H9 (cell line): ENCODE data around the gene UBAP1. TPM values are rescaled to one million over a fixed set of nuclear protein-coding genes. Genes with fewer than 3 reads are reported as not detected.
"Not testable (repeated sequence)": the region's sequence is repeated elsewhere in the genome, so short reads cannot be mapped to it uniquely, and the experiment has no call there.

Experiments used
- DNase-seq: peaks from one replicate; pipeline ENCODE4 v3.0.0-alpha.2; 2017
- H2AFZ ChIP-seq: one replicate; pipeline ENCODE4 v1.6.1; 2013; ENCODE audit warnings: mild to moderate bottlenecking, low read length, control low read depth, moderate library complexity
- H2AK5ac ChIP-seq: 2 replicates; pipeline ENCODE4 v1.6.1; 2013; ENCODE audit warnings: low read length, control low read depth, mixed read lengths; ENCODE audit not compliant: insufficient read length
- H2BK120ac ChIP-seq: one replicate; pipeline ENCODE4 v1.6.1; 2013; ENCODE audit warnings: low read depth, mild to moderate bottlenecking, low read length, control low read depth, inconsistent platforms; ENCODE audit not compliant: poor library complexity, severe bottlenecking
- H2BK12ac ChIP-seq: 2 replicates; pipeline ENCODE4 v1.6.1; 2013; ENCODE audit warnings: low read length, control low read depth, mixed read lengths, low read depth; ENCODE audit not compliant: insufficient read length
- H2BK15ac ChIP-seq: 2 replicates; pipeline ENCODE4 v1.6.1; 2013; ENCODE audit warnings: low read depth, low read length, control low read depth
- H2BK20ac ChIP-seq: one replicate; pipeline ENCODE4 v1.6.1; 2013; ENCODE audit warnings: low read depth, mild to moderate bottlenecking, low read length, control low read depth, inconsistent platforms; ENCODE audit not compliant: poor library complexity, severe bottlenecking
- H2BK5ac ChIP-seq: 2 replicates; pipeline ENCODE4 v1.6.1; 2013; ENCODE audit warnings: low read length, control low read depth, mixed read lengths; ENCODE audit not compliant: insufficient read length
- H3K14ac ChIP-seq: 2 replicates; pipeline ENCODE4 v1.6.1; 2013; ENCODE audit warnings: low read length, control low read depth; ENCODE audit not compliant: insufficient read depth
- H3K18ac ChIP-seq: 2 replicates; pipeline ENCODE4 v1.6.1; 2013; ENCODE audit warnings: low read depth, mild to moderate bottlenecking, mixed read lengths, low read length, control low read depth; ENCODE audit not compliant: insufficient read length
- H3K23ac ChIP-seq: 2 replicates; pipeline ENCODE4 v1.6.1; 2013; ENCODE audit warnings: low read length, control low read depth, mixed read lengths, low read depth; ENCODE audit not compliant: insufficient read length
- H3K23me2 ChIP-seq: 2 replicates; pipeline ENCODE4 v1.6.1; 2013; ENCODE audit warnings: low read depth, mild to moderate bottlenecking, mixed read lengths, low read length, control low read depth; ENCODE audit not compliant: insufficient read length, poor library complexity, severe bottlenecking
- H3K27ac ChIP-seq: 2 replicates; pipeline ENCODE4 v1.5.1; 2013; ENCODE audit warnings: low read length, control low read depth, mixed read lengths, low read depth; ENCODE audit not compliant: insufficient read length
- H3K27me3 ChIP-seq: 2 replicates; pipeline ENCODE4 v1.6.1; 2013; ENCODE audit warnings: low read length, control low read depth, inconsistent platforms; ENCODE audit not compliant: insufficient read depth
- H3K4ac ChIP-seq: 2 replicates; pipeline ENCODE4 v1.6.1; 2013; ENCODE audit warnings: low read depth, mild to moderate bottlenecking, control low read depth, inconsistent platforms, low read length, moderate library complexity
- H3K4me1 ChIP-seq: 2 replicates; pipeline ENCODE4 v1.6.1; 2013; ENCODE audit warnings: low read length, control low read depth, inconsistent platforms; ENCODE audit not compliant: insufficient read depth
- H3K4me2 ChIP-seq: 2 replicates; pipeline ENCODE4 v1.6.1; 2013; ENCODE audit warnings: low read length, control low read depth, mixed read lengths; ENCODE audit not compliant: insufficient read length, insufficient read depth
- H3K56ac ChIP-seq: 2 replicates; pipeline ENCODE4 v1.6.1; 2013; ENCODE audit warnings: low read depth, mild to moderate bottlenecking, mixed read lengths, low read length, control low read depth; ENCODE audit not compliant: insufficient read length
- H3K79me1 ChIP-seq: 2 replicates; pipeline ENCODE4 v1.6.1; 2013; ENCODE audit warnings: low read depth, mild to moderate bottlenecking, moderate library complexity, low read length, control low read depth, inconsistent platforms; ENCODE audit not compliant: insufficient read depth, poor library complexity, severe bottlenecking
- H3K79me2 ChIP-seq: 2 replicates; pipeline ENCODE4 v1.6.1; 2013; ENCODE audit warnings: low read length, control low read depth, inconsistent platforms; ENCODE audit not compliant: insufficient read depth
- H3K9ac ChIP-seq: 2 replicates; pipeline ENCODE4 v1.6.1; 2013; ENCODE audit warnings: low read length, control low read depth, mixed read lengths; ENCODE audit not compliant: insufficient read length; ENCODE audit errors: extremely low read depth
- H3K9me3 ChIP-seq: one replicate; pipeline ENCODE4 v1.6.1; 2013; ENCODE audit warnings: low read depth, low read length, inconsistent platforms; ENCODE audit not compliant: control insufficient read depth
- H3T11ph ChIP-seq: one replicate; pipeline ENCODE4 v1.6.1; 2013; ENCODE audit warnings: mild to moderate bottlenecking, low read length, control low read depth, inconsistent platforms
- H4K20me1 ChIP-seq: one replicate; pipeline ENCODE4 v1.6.1; 2013; ENCODE audit not compliant: control insufficient read depth, insufficient read length, insufficient read depth
- H4K5ac ChIP-seq: 2 replicates; pipeline ENCODE4 v1.6.1; 2013; ENCODE audit warnings: low read depth, mild to moderate bottlenecking, mixed read lengths, low read length, control low read depth; ENCODE audit not compliant: insufficient read length
- H4K8ac ChIP-seq: replicated peaks from 2 replicates; pipeline ENCODE4 v1.6.1; 2013; ENCODE audit warnings: low read length, control low read depth, mixed read lengths, low read depth; ENCODE audit not compliant: insufficient read length
- H4K91ac ChIP-seq: 2 replicates; pipeline ENCODE4 v1.6.1; 2013; ENCODE audit warnings: low read depth, mild to moderate bottlenecking, moderate library complexity, mixed read lengths, low read length, control low read depth; ENCODE audit not compliant: insufficient read length
- H3K27ac Mint-ChIP-seq, 3 experiments: 2 replicates in 2 of 3; 3 replicates in 1 of 3; pipeline ENCODE4 v1.8.0; 2020 to 2021; ENCODE audit warnings: mixed read lengths in 3 of 3, mild to moderate bottlenecking in 1 of 3, moderate library complexity in 1 of 3
- H3K27me3 Mint-ChIP-seq: 2 replicates; pipeline ENCODE4 v1.8.0; 2021; ENCODE audit warnings: low read depth, mild to moderate bottlenecking, moderate library complexity, mixed read lengths
- H3K36me3 Mint-ChIP-seq, 3 experiments: 2 replicates in 2 of 3; 3 replicates in 1 of 3; pipeline ENCODE4 v1.8.0; 2020 to 2021; ENCODE audit warnings: low read depth in 3 of 3, mixed read lengths in 3 of 3; ENCODE audit not compliant: insufficient read depth in 1 of 3
- H3K4me1 Mint-ChIP-seq, 2 experiments: 2 replicates each; pipeline ENCODE4 v1.8.0; 2020; ENCODE audit warnings: mixed read lengths in 2 of 2
- H3K4me3 Mint-ChIP-seq, 2 experiments: 2 replicates in 1 of 2; 3 replicates in 1 of 2; pipeline ENCODE4 v1.8.0; 2020 to 2021; ENCODE audit warnings: mild to moderate bottlenecking in 2 of 2, mixed read lengths in 2 of 2, moderate library complexity in 1 of 2
- H3K9me3 Mint-ChIP-seq, 2 experiments: 2 replicates in 1 of 2; 3 replicates in 1 of 2; pipeline ENCODE4 v1.8.0; 2020; ENCODE audit warnings: mild to moderate bottlenecking in 2 of 2, mixed read lengths in 2 of 2, moderate library complexity in 1 of 2
- WGBS: extraction: QIAGEN DNeasy Blood & Tissue Kit; methylation state at CpG from one replicate; pipeline ENCODE4 v1.1.7; 2013; ENCODE audit warnings: missing lambda C conversion rate, low lambda C conversion rate, mixed read lengths; ENCODE audit not compliant: insufficient read length; ENCODE audit errors: extremely low coverage; 5-methylcytosine and 5-hydroxymethylcytosine counted together
- total RNA-seq: library from RNA; stranded (reverse); gene quantifications from 2 replicates; pipeline ENCODE4 v1.2.1, GENCODE V29; 2021
- TF ChIP-seq, protein P1 (sequence below): fragments of 200-600 bp; sonication (generic); conservative IDR thresholded peaks from 3 replicates; pipeline ENCODE4 v1.8.0; 2021; ENCODE audit warnings: antibody characterized with exemption, mild to moderate bottlenecking

UBAP1 gene
- total RNA-seq, 1 experiment from 2014 or later: 32.6 TPM

- TF ChIP-seq, protein P1, sequence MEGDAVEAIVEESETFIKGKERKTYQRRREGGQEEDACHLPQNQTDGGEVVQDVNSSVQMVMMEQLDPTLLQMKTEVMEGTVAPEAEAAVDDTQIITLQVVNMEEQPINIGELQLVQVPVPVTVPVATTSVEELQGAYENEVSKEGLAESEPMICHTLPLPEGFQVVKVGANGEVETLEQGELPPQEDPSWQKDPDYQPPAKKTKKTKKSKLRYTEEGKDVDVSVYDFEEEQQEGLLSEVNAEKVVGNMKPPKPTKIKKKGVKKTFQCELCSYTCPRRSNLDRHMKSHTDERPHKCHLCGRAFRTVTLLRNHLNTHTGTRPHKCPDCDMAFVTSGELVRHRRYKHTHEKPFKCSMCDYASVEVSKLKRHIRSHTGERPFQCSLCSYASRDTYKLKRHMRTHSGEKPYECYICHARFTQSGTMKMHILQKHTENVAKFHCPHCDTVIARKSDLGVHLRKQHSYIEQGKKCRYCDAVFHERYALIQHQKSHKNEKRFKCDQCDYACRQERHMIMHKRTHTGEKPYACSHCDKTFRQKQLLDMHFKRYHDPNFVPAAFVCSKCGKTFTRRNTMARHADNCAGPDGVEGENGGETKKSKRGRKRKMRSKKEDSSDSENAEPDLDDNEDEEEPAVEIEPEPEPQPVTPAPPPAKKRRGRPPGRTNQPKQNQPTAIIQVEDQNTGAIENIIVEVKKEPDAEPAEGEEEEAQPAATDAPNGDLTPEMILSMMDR: no peak
- Histone ChIP-seq H3K27ac (no peak overlapping the region), H2BK15ac (no peak overlapping the region), H3K4me1 (no peaks in the 10 kb centered on the region), H2BK120ac (no peak overlapping the region), H3K4ac (no peak overlapping the region), H3K18ac (no peak overlapping the region), H2BK20ac (no peak overlapping the region), H4K5ac (no peak overlapping the region), H2BK12ac (no peak overlapping the region), H3K27me3 (no peaks in the 10 kb centered on the region), H4K91ac (no peak overlapping the region), H2AFZ (no peak overlapping the region), H3T11ph (no peak overlapping the region), H3K23ac (no peak overlapping the region), H3K23me2 (no peaks in the 10 kb centered on the region), H4K20me1 (no peaks in the 10 kb centered on the region), H3K9ac (no peak overlapping the region), H3K56ac (no peak overlapping the region), H3K9me3 (no peaks in the 10 kb centered on the region), H2BK5ac (no peak overlapping the region), H3K79me2 (0 out of 2 replicates have a peak, but pooled peaks cover 2% of the 10 kb centered on the region), H4K8ac (no peak overlapping the region), H2AK5ac (no peak overlapping the region), H3K4me2 (no peak overlapping the region), H3K79me1 (no peaks in the 10 kb centered on the region), H3K14ac (no peak overlapping the region)
- peaks cover 0 to 24% (median 9%) of the 10 kb centered on the region in 3 experiments; a peak in 5 of 7 replicates for H3K36me3 Mint-ChIP-seq
- H3K27me3 Mint-ChIP-seq: no peaks in the 10 kb centered on the region
- H3K27ac Mint-ChIP-seq: peak overlapping the region in 2 of 3 experiments; percentile 1 to 8; a peak in 2 of 7 replicates
- peaks cover 3 to 8% of the 10 kb centered on the region in 2 experiments; a peak in 1 of 4 replicates for H3K4me1 Mint-ChIP-seq
- H3K4me3 Mint-ChIP-seq: no peak overlapping the region
- peaks cover 2 to 3% of the 10 kb centered on the region in 2 experiments; a peak in 1 of 5 replicates for H3K9me3 Mint-ChIP-seq
- WGBS: no CpG with 5 or more reads among the region's 1 CpG
- DNase-seq: no peak
Observed at GRCh38 chr9:34211395-34211794, 32.6 kb downstream of the UBAP1 start.

- not testable (repeated sequence) for H3K4me1 Mint-ChIP-seq
- no CpG with 5 or more reads among the region's 4 CpGs for WGBS
Observed at GRCh38 chr9:34214354-34215000, 35.6 kb downstream of the UBAP1 start.

More at GRCh38 chr9:34214354-34215000, 35.6 kb downstream of the UBAP1 start:
- not testable (repeated sequence) for H4K91ac ChIP-seq, H3K4me3 Mint-ChIP-seq, H3K27me3 ChIP-seq, H3K14ac ChIP-seq, H2AK5ac ChIP-seq, H3K27ac Mint-ChIP-seq, H2BK120ac ChIP-seq, H3K27me3 Mint-ChIP-seq, H3K27ac ChIP-seq, H3K9me3 ChIP-seq, H2BK15ac ChIP-seq, H2BK12ac ChIP-seq, H3K18ac ChIP-seq, H3K9me3 Mint-ChIP-seq, H2BK20ac ChIP-seq, H3K4ac ChIP-seq, H3K9ac ChIP-seq, DNase-seq, H2BK5ac ChIP-seq, H3K4me2 ChIP-seq, H3T11ph ChIP-seq, H3K56ac ChIP-seq, H4K8ac ChIP-seq, H3K79me2 ChIP-seq, H3K23ac ChIP-seq, H4K20me1 ChIP-seq, H2AFZ ChIP-seq, H3K23me2 ChIP-seq, H3K79me1 ChIP-seq, H4K5ac ChIP-seq, H3K4me1 ChIP-seq
- H3K36me3 Mint-ChIP-seq: peaks cover 0 to 14% (median 9%) of the 10 kb centered on the region in 3 experiments; a peak in 4 of 7 replicates
